Stimulated activated CD4-positive, alpha-beta T cell treated with anti-CD3 and anti-CD28 coated beads, Interleukin-2, amount 100 ng/mL, for 24 hours (primary cell): ENCODE results near the gene PATL2.
"Not testable (repeated sequence)": the region's sequence is repeated elsewhere in the genome, so short reads cannot be mapped to it uniquely, and the experiment has no call there.

ENCODE experiments used
- DNase-seq, 2 donors: peaks; one replicate each; pipeline ENCODE4 v3.0.0-alpha.2; 2020

PATL2 gene

GRCh38 chr15:44719293-44719999, 8.3 kb upstream of the PATL2 start:
- peak; percentile 63 to 68 for DNase-seq

GRCh38 chr15:44718927-44719292, 7.8 kb upstream of the PATL2 start:
- no peak for DNase-seq

DNA sequence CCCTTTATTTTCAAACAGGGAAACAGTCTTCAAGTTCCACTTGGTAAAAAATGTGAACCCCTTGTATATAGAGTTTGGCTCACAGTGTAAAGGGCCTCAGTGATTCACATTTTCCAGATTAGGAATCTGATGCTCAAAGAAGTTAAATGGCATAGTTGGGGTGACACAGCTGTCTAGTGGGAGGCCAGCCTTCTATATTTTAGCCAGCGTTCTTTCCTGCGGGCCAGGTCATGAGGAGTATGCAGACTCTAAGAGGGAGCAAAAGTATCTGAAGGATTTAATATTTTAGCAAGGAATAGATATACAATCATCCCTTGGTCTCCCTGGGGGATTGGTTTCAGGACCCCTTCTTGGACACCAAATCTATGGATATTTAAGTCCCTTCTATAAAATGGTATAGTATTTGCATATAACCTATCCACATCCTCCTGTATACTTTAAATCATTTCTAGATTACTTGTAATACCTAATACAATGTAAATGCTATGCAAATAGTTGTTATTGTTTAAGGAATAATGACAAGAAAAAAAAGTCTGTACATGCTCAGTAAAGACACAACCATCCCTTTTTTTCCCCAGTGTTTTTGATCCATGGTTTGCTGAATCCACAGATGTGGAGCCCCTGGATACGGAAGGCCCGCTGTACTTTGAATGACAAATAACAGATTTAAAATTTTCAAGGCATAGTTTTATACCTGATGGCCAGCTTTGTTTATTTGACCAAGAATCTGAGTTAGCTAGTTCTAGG, 7.2 kb upstream of the PATL2 start:
- DNase-seq = peak; percentile 23 to 28

- DNase-seq = no peak
Observed at GRCh38 chr15:44716983-44717602, 6.0 kb upstream of the PATL2 start.

DNA sequence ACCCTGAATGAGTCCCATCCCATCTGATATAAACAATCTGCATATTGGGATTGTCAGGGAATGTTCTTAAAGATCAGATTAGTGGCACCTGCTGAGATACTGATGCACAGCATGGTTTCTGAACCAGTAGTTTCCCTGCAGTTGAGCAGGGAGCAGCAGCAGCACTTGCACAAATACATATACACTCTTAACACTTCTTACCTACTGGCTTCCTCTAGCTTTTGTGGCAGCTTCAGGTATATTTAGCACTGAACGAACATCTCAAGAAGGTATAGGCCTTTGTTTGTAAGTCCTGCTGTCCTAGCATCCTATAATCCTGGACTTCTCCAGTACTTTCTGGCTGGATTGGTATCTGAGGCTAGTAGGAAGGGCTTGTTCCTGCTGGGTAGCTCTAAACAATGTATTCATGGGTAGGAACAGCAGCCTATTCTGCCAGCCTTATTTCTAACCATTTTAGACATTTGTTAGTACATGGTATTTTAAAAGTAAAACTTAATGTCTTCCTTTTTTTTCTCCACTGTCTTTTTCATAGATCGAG, 4.7 kb upstream of the PATL2 start:
- no peak for DNase-seq

DNA sequence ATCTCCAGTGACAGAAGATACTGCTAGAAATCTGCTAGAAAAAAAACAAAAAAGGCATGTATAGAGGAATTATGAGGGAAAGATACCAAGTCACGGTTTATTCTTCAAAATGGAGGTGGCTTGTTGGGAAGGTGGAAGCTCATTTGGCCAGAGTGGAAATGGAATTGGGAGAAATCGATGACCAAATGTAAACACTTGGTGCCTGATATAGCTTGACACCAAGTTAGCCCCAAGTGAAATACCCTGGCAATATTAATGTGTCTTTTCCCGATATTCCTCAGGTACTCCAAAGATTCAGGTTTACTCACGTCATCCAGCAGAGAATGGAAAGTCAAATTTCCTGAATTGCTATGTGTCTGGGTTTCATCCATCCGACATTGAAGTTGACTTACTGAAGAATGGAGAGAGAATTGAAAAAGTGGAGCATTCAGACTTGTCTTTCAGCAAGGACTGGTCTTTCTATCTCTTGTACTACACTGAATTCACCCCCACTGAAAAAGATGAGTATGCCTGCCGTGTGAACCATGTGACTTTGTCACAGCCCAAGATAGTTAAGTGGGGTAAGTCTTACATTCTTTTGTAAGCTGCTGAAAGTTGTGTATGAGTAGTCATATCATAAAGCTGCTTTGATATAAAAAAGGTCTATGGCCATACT, 4.1 kb upstream of the PATL2 start:
- no peak for DNase-seq

DNA sequence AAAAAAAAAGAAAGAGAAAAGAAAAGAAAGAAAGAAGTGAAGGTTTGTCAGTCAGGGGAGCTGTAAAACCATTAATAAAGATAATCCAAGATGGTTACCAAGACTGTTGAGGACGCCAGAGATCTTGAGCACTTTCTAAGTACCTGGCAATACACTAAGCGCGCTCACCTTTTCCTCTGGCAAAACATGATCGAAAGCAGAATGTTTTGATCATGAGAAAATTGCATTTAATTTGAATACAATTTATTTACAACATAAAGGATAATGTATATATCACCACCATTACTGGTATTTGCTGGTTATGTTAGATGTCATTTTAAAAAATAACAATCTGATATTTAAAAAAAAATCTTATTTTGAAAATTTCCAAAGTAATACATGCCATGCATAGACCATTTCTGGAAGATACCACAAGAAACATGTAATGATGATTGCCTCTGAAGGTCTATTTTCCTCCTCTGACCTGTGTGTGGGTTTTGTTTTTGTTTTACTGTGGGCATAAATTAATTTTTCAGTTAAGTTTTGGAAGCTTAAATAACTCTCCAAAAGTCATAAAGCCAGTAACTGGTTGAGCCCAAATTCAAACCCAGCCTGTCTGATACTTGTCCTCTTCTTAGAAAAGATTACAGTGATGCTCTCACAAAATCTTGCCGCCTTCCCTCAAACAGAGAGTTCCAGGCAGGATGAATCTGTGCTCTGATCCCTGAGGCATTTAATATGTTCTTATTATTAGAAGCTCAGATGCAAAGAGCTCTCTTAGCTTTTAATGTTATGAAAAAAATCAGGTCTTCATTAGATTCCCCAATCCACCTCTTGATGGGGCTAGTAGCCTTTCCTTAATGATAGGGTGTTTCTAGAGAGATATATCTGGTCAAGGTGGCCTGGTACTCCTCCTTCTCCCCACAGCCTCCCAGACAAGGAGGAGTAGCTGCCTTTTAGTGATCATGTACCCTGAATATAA, 2.2 kb upstream of the PATL2 start:
- no peak for DNase-seq

- peak; percentile 67 to 71 for DNase-seq
Observed at GRCh38 chr15:44712346-44713005, 1.4 kb upstream of the PATL2 start.

GRCh38 chr15:44711743-44712345, 721 bp upstream of the PATL2 start:
- peak; percentile 63 to 68 for DNase-seq

GRCh38 chr15:44710236-44711095, 657 bp downstream of the PATL2 start:
- peak in 1 of 2 donors; percentile 43 for DNase-seq

DNA sequence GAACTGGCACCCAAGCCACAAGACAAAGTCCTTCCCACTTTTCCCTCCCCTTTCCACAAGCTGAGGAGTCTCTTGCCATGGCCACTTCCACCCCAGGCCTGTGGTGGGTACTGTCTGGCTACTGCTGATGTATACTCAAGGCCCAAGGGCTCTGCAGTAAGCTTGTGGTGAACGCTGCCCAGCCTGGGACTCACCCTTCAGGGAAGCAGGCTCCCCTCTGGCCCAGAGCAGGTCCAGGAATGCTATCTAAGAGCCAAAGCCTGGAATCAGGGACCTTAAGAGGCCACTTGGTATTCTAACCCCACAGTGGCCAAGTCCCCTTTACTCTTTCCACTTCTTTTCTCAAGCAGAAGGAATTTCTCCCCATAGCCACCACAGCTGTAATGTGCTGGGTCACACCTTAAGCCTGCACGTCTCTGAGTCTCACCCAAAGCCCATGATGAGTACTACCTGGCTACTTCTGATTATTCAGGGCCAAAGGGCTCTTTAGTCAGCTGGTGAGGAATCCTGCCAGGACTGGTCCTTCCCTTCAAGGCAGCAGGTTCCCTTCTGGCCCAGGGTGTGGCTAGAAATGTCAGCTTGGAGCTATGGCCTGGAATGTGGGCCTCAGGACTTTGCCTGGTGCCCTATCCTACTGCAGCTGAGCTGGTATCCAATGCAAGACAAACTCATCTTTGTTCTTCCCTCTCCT, 4.0 kb downstream of the PATL2 start:
- DNase-seq = no peak

GRCh38 chr15:44706401-44706800, 4.7 kb downstream of the PATL2 start:
- no peak for DNase-seq

- DNase-seq = no peak
Observed at GRCh38 chr15:44705986-44706385, 5.1 kb downstream of the PATL2 start.

DNA sequence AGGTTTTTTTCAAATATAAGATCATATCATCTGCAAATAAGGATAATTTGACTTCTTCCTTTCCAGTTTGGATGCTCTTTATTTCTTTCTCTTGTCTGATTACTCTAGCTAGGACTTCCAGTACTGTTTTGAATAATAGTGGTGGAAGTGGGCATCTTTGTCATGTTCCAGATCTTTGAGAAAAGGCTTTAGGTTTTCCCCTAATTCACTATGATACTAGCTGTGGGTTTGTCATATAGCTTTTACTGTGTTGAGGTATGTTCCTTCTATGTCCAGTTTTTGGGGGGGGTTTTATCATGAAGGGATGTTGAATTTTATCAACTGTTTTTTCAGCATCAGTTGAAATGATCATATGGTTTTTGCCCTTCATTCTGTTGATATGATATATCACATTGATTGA, 10.4 kb downstream of the PATL2 start:
- DNase-seq = not testable (repeated sequence)

DNA sequence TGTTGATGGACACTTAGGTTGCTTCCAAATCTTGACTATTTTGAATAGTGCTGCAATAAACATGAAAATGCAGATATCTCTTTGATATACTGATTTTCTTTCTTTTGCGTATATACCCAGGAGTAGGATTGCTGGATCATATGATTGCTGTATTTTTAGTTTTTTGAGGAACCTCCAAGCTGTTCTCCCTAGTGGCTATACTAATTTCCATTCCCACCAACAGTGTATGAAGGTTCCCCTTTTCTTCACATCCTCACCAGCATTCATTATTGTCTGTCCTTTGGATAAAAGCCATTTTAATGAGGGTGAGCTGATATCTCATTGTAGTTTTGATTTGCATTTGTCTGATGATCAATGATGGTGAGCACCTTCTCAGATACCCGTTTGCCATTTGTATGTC, 12.5 kb downstream of the PATL2 start:
- DNase-seq = no peak

- DNase-seq = no peak
Observed at GRCh38 chr15:44697014-44697413, 14.1 kb downstream of the PATL2 start.

- DNase-seq = no peak
Observed at GRCh38 chr15:44695294-44695693, 15.8 kb downstream of the PATL2 start.

GRCh38 chr15:44694416-44694815, 16.7 kb downstream of the PATL2 start:
- no peak for DNase-seq

DNA sequence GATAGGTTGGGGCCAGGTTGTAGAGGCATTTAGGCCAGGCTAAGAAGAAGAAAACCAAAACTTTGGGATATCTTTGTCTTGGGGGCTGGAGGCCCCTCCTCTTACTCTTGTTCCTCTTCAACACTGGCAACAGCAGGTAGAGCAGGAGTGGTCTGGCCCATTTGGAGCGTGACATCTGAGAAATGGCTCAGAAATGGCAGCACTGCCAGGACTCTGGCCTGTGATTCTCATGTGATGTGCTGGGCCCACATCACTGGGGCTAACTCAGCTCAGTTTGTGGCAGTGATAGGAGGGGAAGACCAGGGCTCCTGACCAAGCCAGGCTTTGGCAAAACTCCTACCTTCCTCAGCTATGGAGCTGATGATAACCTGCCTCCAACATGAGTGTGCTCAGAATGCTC, 18.5 kb downstream of the PATL2 start:
- no peak for DNase-seq
